ENCODE data around the gene ALKBH3. TPM values are rescaled to one million over a fixed set of nuclear protein-coding genes. Genes with fewer than 3 reads are reported as not detected.

ALKBH3 gene
- total and polyA plus RNA-seq, 8 donors, result 13.9 to 29.1 (median 17.5) TPM

- 87 to 91% methylated on average over 7 of the region's 7 CpGs for WGBS, 2 donors
- H3K4me1 ChIP-seq, result no peaks in the 10 kb centered on the region
- peaks cover 0 to 65% (median 20%) of the 10 kb centered on the region in 3 donors for H3K36me3 ChIP-seq
- intact Hi-C loops (cut with DNase I), result loop anchor here in 1 of 3 donors (10.0 kb wide), 1 partner anchor 146 kb away; the partner anchor contains the start of gene ACCSL
- no peak for DNase-seq
- no peak for FAIRE-seq
- no peak for ATAC-seq
- no peak overlapping the region for H3K4me3 ChIP-seq
- H3K27me3 ChIP-seq, result no peaks in the 10 kb centered on the region
- no peaks in the 10 kb centered on the region for H3K9me3 ChIP-seq
- no peak overlapping the region for H3K27ac ChIP-seq
- TF ChIP-seq, protein P1, sequence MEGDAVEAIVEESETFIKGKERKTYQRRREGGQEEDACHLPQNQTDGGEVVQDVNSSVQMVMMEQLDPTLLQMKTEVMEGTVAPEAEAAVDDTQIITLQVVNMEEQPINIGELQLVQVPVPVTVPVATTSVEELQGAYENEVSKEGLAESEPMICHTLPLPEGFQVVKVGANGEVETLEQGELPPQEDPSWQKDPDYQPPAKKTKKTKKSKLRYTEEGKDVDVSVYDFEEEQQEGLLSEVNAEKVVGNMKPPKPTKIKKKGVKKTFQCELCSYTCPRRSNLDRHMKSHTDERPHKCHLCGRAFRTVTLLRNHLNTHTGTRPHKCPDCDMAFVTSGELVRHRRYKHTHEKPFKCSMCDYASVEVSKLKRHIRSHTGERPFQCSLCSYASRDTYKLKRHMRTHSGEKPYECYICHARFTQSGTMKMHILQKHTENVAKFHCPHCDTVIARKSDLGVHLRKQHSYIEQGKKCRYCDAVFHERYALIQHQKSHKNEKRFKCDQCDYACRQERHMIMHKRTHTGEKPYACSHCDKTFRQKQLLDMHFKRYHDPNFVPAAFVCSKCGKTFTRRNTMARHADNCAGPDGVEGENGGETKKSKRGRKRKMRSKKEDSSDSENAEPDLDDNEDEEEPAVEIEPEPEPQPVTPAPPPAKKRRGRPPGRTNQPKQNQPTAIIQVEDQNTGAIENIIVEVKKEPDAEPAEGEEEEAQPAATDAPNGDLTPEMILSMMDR (IDR thresholded peaks at IDR 0.05), result no peak
These were observed 17.9 kb downstream of the ALKBH3 start for GRCh38 chr11:43898574-43898973.

- 87 to 90% methylated on average over 13 of the region's 13 CpGs for WGBS, 2 donors
- Histone ChIP-seq H3K36me3 (peaks cover 0 to 60% (median 20%) of the 10 kb centered on the region in 3 donors), H3K4me1 (no peaks in the 10 kb centered on the region), H3K27ac (no peak overlapping the region), H3K9me3 (no peaks in the 10 kb centered on the region), H3K4me3 (no peak overlapping the region), H3K27me3 (no peaks in the 10 kb centered on the region)
- DNase-seq, result no peak
- TF ChIP-seq, protein P1 (IDR thresholded peaks at IDR 0.05), result no peak
- ATAC-seq, result no peak
- no peak for FAIRE-seq
- intact Hi-C loops (cut with DNase I), result loop anchor here in 1 of 3 donors (10.0 kb wide), 1 partner anchor 146 kb away; the partner anchor contains the start of gene ACCSL
These were observed 18.5 kb downstream of the ALKBH3 start for GRCh38 chr11:43899094-43899493.

DNA sequence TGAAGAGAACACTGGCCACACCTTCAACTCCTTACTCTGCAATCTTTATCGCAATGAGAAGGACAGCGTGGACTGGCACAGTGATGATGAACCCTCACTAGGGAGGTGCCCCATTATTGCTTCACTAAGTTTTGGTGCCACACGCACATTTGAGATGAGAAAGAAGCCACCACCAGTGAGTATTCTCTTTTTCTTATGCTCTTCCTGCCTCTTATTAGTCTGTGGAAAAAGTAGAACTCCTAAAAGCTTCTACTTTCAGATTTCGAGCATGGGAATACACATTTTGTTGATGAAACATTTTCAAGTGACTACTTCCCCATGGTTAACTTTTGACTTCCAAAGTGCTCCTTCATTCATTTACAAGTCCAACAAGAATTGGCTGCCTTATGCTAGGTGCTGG is 20.9 kb downstream of the ALKBH3 start:
- Histone ChIP-seq H3K27ac (no peak overlapping the region), H3K36me3 (peaks cover 0 to 38% (median 20%) of the 10 kb centered on the region in 3 donors), H3K4me3 (no peak overlapping the region), H3K27me3 (no peaks in the 10 kb centered on the region), H3K4me1 (no peaks in the 10 kb centered on the region), H3K9me3 (no peaks in the 10 kb centered on the region)
- TF ChIP-seq, protein P1 (IDR thresholded peaks at IDR 0.05), result no peak
- intact Hi-C loops (cut with DNase I), result no loop called here
- WGBS, 2 donors, result 95 to 99% methylated on average over 4 of the region's 4 CpGs
- ATAC-seq (no peak), DNase-seq (no peak), FAIRE-seq (no peak)

DNA sequence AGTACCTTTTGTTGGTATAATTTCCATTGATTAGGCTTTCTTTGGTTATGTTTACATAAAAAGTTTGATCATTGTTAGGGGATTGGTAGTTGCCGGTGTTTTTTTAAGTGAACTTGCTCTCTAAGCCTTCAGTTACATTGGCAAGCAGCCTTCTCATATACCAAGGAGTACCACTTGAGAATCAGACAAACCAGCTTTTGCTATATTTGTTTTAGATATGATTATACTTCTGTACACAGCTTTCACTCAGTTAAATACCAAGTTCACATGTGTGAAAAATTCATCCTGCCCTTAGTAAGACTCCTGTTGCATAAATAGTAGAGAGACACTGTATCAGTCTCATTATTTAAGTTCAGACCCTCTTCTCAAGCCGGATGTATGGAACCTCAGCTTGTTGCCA is 22.4 kb downstream of the ALKBH3 start:
- H3K27ac ChIP-seq, result no peak overlapping the region
- DNase-seq (no peak), FAIRE-seq (no peak), ATAC-seq (no peak)
- TF ChIP-seq, protein P1 (IDR thresholded peaks at IDR 0.05), result no peak
- 52 to 53% methylated on average over 2 of the region's 2 CpGs for WGBS, 2 donors
- peaks cover 0 to 25% (median 15%) of the 10 kb centered on the region in 3 donors for H3K36me3 ChIP-seq
- H3K4me3 ChIP-seq, result no peak overlapping the region
- intact Hi-C loops (cut with DNase I), result no loop called here
- no peaks in the 10 kb centered on the region for H3K4me1 ChIP-seq
- no peaks in the 10 kb centered on the region for H3K27me3 ChIP-seq
- H3K9me3 ChIP-seq, result no peaks in the 10 kb centered on the region

DNA sequence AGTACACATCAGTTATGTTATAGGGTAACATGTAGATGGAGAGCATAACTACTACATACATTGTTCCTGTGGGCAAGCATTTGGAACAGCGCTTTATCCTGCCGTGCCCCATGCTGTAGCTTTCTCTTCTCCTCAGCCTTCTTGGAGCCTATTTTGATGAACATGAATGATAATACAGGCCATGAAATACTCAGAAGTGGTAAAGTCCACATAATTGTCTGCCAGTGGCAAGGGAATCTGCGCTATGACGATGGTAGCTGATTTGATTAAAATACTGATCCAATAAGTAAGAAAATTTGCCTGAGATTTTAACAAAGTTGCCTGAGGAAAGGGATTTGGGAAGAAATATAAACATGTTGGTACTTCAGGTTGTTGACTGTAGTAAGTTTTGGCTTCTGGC is 23.3 kb downstream of the ALKBH3 start:
- Histone ChIP-seq H3K4me3 (no peak overlapping the region), H3K9me3 (no peaks in the 10 kb centered on the region), H3K27me3 (no peaks in the 10 kb centered on the region), H3K4me1 (no peaks in the 10 kb centered on the region), H3K36me3 (peaks cover 0 to 18% (median 7%) of the 10 kb centered on the region in 3 donors), H3K27ac (no peak overlapping the region)
- intact Hi-C loops (cut with DNase I), result no loop called here
- no peak for FAIRE-seq
- TF ChIP-seq, protein P1 (IDR thresholded peaks at IDR 0.05), result no peak
- 96% methylated on average over 4 of the region's 4 CpGs for WGBS, 2 donors
- DNase-seq, result no peak
- ATAC-seq, result no peak
